GM21576 (cell line): Measurements from ENCODE around the gene INSM1.

ENCODE experiments used
- ATAC-seq: cut with Tn5 transposase; IDR thresholded peaks from one replicate; pipeline ENCODE4 v1.9.1; 2021; ENCODE audit warnings: mild to moderate bottlenecking, moderate library complexity; ENCODE audit not compliant: unreplicated experiment

Gene INSM1

DNA sequence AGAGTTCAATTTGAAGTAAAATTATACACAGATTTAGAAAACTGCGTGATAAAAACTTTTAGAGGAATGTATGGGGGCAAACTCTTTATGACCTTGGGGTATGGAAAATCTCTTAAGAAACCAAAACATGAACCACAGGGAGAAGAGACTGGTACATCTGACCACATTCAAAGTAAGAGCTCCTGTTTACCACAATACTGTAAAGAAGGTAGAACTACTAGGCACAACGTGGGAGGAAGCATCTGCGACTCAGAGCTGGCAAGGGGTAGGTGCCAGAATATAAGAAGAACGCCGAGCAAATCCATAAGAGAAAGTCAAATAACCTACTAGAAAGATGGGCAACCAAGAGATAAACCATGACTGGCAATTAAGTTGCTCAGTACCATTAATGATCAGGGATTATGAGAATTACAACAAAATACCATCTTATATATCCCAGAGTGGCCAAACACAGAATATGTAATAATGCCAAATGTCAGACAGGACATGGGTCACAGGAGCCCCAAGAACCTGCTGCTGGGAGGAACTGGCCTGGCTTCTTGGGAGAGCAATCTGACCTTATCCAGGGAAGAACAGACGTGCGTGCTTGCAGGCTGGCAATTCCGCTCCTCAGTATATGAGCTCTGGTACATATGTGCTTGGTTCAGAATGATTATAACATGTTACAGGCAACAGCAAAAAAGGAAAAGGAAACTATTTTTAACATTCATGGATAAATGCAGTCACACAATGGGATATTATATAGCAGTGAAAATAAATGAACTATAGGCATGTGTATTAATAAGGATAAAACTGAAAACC, 50.2 kb downstream of the INSM1 start:
- no peak for ATAC-seq
